Fibroblast of skin of back (primary cell): ENCODE measurements around the gene EHHADH. TPM values are rescaled to one million over a fixed set of nuclear protein-coding genes. Genes with fewer than 3 reads are reported as not detected.
"Not testable (repeated sequence)": the region's sequence is repeated elsewhere in the genome, so short reads cannot be mapped to it uniquely, and the experiment has no call there.

Source experiments
- DNase-seq: peaks from one replicate; pipeline ENCODE4 v3.0.0-alpha.2; 2013
- polyA plus RNA-seq, 2 experiments: library from polyadenylated mRNA; unstranded; fragments of 120-200 nt; gene quantifications; one replicate each; pipeline ENCODE4 v1.2.1, GENCODE V29; 2013; ENCODE audit not compliant: insufficient read length in 2 of 2

EHHADH gene
- polyA plus RNA-seq (2013, experiment 1 of 2; ENCODE audit: insufficient read length) = 3.3 TPM
- polyA plus RNA-seq (2013, experiment 2 of 2; ENCODE audit: insufficient read length) = 3.7 TPM

- DNase-seq = peak; percentile 75
Observed at GRCh38 chr3:185253645-185254410, at the start of gene EHHADH. EHHADH (minus strand) TSS chr3:185254049; CDS start chr3:185254022, 27 bp downstream.

GRCh38 chr3:185299918-185300426 is 46.1 kb upstream of the EHHADH start:
- not testable (repeated sequence) for DNase-seq

- DNase-seq = no peak
Observed at GRCh38 chr3:185297867-185298266, 44.0 kb upstream of the EHHADH start.

- DNase-seq = no peak
Observed at GRCh38 chr3:185292238-185292637, 38.4 kb upstream of the EHHADH start.

GRCh38 chr3:185290266-185290665 is 36.4 kb upstream of the EHHADH start:
- DNase-seq = no peak

GRCh38 chr3:185283374-185283935 is 29.6 kb upstream of the EHHADH start:
- DNase-seq = no peak

GRCh38 chr3:185282696-185283373 is 29.0 kb upstream of the EHHADH start:
- DNase-seq = peak; percentile 93

- peak; percentile 68 for DNase-seq
Observed at GRCh38 chr3:185280572-185281365, 26.9 kb upstream of the EHHADH start.

GRCh38 chr3:185279587-185280138 is 25.8 kb upstream of the EHHADH start:
- no peak for DNase-seq

- no peak for DNase-seq
Observed at GRCh38 chr3:185276415-185276814, 22.6 kb upstream of the EHHADH start.

- DNase-seq = no peak
Observed at GRCh38 chr3:185272033-185272432, 18.2 kb upstream of the EHHADH start.

GRCh38 chr3:185270956-185271332 is 17.1 kb upstream of the EHHADH start:
- no peak for DNase-seq

- DNase-seq = peak; percentile 36
Observed at GRCh38 chr3:185270262-185270955, 16.6 kb upstream of the EHHADH start.

GRCh38 chr3:185268194-185268962 is 14.5 kb upstream of the EHHADH start:
- DNase-seq = no peak

GRCh38 chr3:185267193-185267592 is 13.3 kb upstream of the EHHADH start:
- DNase-seq = no peak

GRCh38 chr3:185264849-185265553 is 11.2 kb upstream of the EHHADH start:
- DNase-seq = no peak

GRCh38 chr3:185263423-185263822 is 9.6 kb upstream of the EHHADH start:
- no peak for DNase-seq

- DNase-seq = no peak
Observed at GRCh38 chr3:185257334-185257733, 3.5 kb upstream of the EHHADH start.

GRCh38 chr3:185254799-185255198 is 950 bp upstream of the EHHADH start:
- DNase-seq = no peak

GRCh38 chr3:185253133-185253532 is 716 bp downstream of the EHHADH start:
- DNase-seq = not testable (repeated sequence)
